Endothelial cell of umbilical vein (primary cell): ENCODE measurements around the gene GJB5. TPM values are rescaled to one million over a fixed set of nuclear protein-coding genes. Genes with fewer than 3 reads are reported as not detected.

Source experiments
- Bru-seq: library from RNA; stranded (reverse); fragments of 400-500 nt; gene quantifications from one replicate; lab custom pipeline; 2021; lab: Mats Ljungman, UMichigan
- BruChase-seq, 2 experiments: library from RNA; stranded (reverse); fragments of 400-500 nt; gene quantifications; one replicate each; lab custom pipeline; 2021; lab: Mats Ljungman, UMichigan
- BruUV-seq: library from RNA; stranded (reverse); fragments of 400-500 nt; replicated peaks from 2 replicates; lab custom pipeline; 2021; lab: Mats Ljungman, UMichigan
- CTCF ChIA-PET: fragments of 300-600, 350-600 bp; sonication (Branson Sonifier 250); formaldehyde crosslinking; loops from one replicate; lab custom pipeline; 2021; ENCODE audit warnings: antibody characterized with exemption, inconsistent platforms; lab: Charles Lee
- POLR2A ChIA-PET: fragments of 300-600, 350-600 bp; sonication (Branson Sonifier 250); formaldehyde crosslinking; loops from one replicate; lab custom pipeline; 2021; ENCODE audit warnings: antibody characterized with exemption, inconsistent platforms; lab: Charles Lee
- DNase-seq: peaks from one replicate; pipeline ENCODE4 v3.0.0-alpha.2; 2011; ENCODE audit warnings: low read depth, low spot score
- FAIRE-seq: peaks from 2 replicates; lab custom pipeline; 2011; peaks lifted over from hg19 to GRCh38; lab: Jason Lieb, UNC
- H2AFZ ChIP-seq: 2 replicates; pipeline ENCODE4 v1.6.0; 2012; ENCODE audit warnings: low read depth, low read length, control low read depth, inconsistent platforms
- H3K27ac ChIP-seq: 2 replicates; pipeline ENCODE4 v1.5.1; 2011; ENCODE audit warnings: low read depth, mild to moderate bottlenecking, control low read depth, low read length, moderate library complexity; ENCODE audit not compliant: insufficient read depth
- H3K27me3 ChIP-seq, 2 experiments: 2 replicates each; pipeline versions ENCODE4 v1.6.0 to v1.6.1; 2011; ENCODE audit warnings: low read length in 2 of 2, mixed read lengths in 1 of 2; ENCODE audit not compliant: control insufficient read depth in 2 of 2, insufficient read depth in 2 of 2
- H3K36me3 ChIP-seq, 2 experiments: 2 replicates in 1 of 2; 3 replicates in 1 of 2; pipeline ENCODE4 v1.5.1; 2011; ENCODE audit warnings: low read length in 2 of 2, mild to moderate bottlenecking in 1 of 2, moderate library complexity in 1 of 2; ENCODE audit not compliant: control insufficient read depth in 2 of 2, insufficient read depth in 2 of 2; ENCODE audit errors: extremely low read depth in 1 of 2
- H3K4me1 ChIP-seq: 3 replicates; pipeline ENCODE4 v1.5.1; 2011; ENCODE audit warnings: mild to moderate bottlenecking, low read length; ENCODE audit not compliant: control insufficient read depth, insufficient read depth; ENCODE audit errors: extremely low read depth
- H3K4me2 ChIP-seq: 2 replicates; pipeline ENCODE4 v1.6.1; 2011; ENCODE audit warnings: low read length, control low read depth, mixed read lengths; ENCODE audit not compliant: insufficient read depth
- H3K4me3 ChIP-seq, 3 experiments: fragments of 200-600 bp in 1 of 3; sonication (generic), shearing (Covaris generic) in 1 of 3; replicated peaks in 1 of 3; 2 replicates each; pipeline ENCODE4 v1.5.1; 2011 to 2016; ENCODE audit warnings: control low read depth in 3 of 3, low read length in 3 of 3, mild to moderate bottlenecking in 2 of 3, inconsistent platforms in 1 of 3, low read depth in 1 of 3, moderate library complexity in 1 of 3; ENCODE audit not compliant: insufficient read depth in 1 of 3
- H3K79me2 ChIP-seq: 2 replicates; pipeline ENCODE4 v1.6.0; 2012; ENCODE audit warnings: low read length, inconsistent platforms; ENCODE audit not compliant: control insufficient read depth, insufficient read depth
- H3K9ac ChIP-seq: replicated peaks from 2 replicates; pipeline ENCODE3; 2011; ENCODE audit warnings: low read length, control low read depth; ENCODE audit not compliant: insufficient read depth; ENCODE audit errors: extremely low read depth
- H3K9me1 ChIP-seq: replicated peaks from 3 replicates; pipeline ENCODE4 v1.6.0; 2011; ENCODE audit warnings: mild to moderate bottlenecking, low read length; ENCODE audit not compliant: control insufficient read depth, insufficient read depth; ENCODE audit errors: extremely low read depth
- H3K9me3 ChIP-seq: replicated peaks from 2 replicates; pipeline ENCODE4 v1.5.1; 2012; ENCODE audit warnings: low read length, inconsistent platforms; ENCODE audit not compliant: control insufficient read depth, insufficient read depth
- H4K20me1 ChIP-seq: replicated peaks from 2 replicates; pipeline ENCODE3; 2011; ENCODE audit warnings: mild to moderate bottlenecking, low read length; ENCODE audit not compliant: control insufficient read depth, insufficient read depth; ENCODE audit errors: extremely low read depth
- EZH2 ChIP-seq: IDR thresholded peaks from 2 replicates; pipeline ENCODE4 v1.6.1; 2012; ENCODE audit warnings: borderline replicate concordance, low read depth, mild to moderate bottlenecking, moderate library complexity, low read length, inconsistent platforms; ENCODE audit not compliant: severe bottlenecking
- FOS ChIP-seq: IDR thresholded peaks from 2 replicates; pipeline ENCODE4 v1.6.1; 2011; ENCODE audit warnings: mild to moderate bottlenecking, low read length, moderate library complexity, borderline replicate concordance; ENCODE audit not compliant: insufficient read depth
- GATA2 ChIP-seq: IDR thresholded peaks from 2 replicates; pipeline ENCODE4 v1.7.0; 2011; ENCODE audit warnings: low read depth, mild to moderate bottlenecking, moderate library complexity, mixed read lengths, low read length; ENCODE audit not compliant: insufficient read length, insufficient read depth
- JUN ChIP-seq: IDR thresholded peaks from 2 replicates; pipeline ENCODE4 v1.6.1; 2011; ENCODE audit warnings: borderline replicate concordance, low read depth; ENCODE audit not compliant: insufficient read length, insufficient read depth
- MYC ChIP-seq: IDR thresholded peaks from one replicate; pipeline ENCODE4 v1.6.1; 2011; ENCODE audit warnings: mild to moderate bottlenecking, low read depth, low read length
- POLR2A ChIP-seq: IDR thresholded peaks from 2 replicates; pipeline ENCODE4 v1.6.1; 2012; ENCODE audit warnings: low read depth, mild to moderate bottlenecking, control low read depth, low read length
- POLR2AphosphoS5 ChIP-seq: IDR thresholded peaks from 2 replicates; pipeline ENCODE4 v1.6.1; 2012; ENCODE audit warnings: low read depth, mild to moderate bottlenecking, control low read depth, low read length, moderate library complexity; ENCODE audit not compliant: insufficient read depth
- dilution Hi-C: fragments of 300-500 bp; cut with MboI; formaldehyde crosslinking; loops from one replicate; pipeline ENCODE4 v1.15.0; 2019; ENCODE audit warnings: low sequenced_read_pairs; ENCODE audit not compliant: extremely low pct_ligation_motif_present
- intact Hi-C: fragments of 100-400 bp; cut with micrococcal nuclease; formaldehyde crosslinking; loops from one replicate; pipeline ENCODE4 v1.10.0; 2022
- long read RNA-seq: library from polyadenylated mRNA; stranded (forward); transcript quantifications from one replicate; pipeline ENCODE4 v2.0.0, GENCODE V29; 2021
- polyA minus RNA-seq, 3 experiments: library from RNA; depleted of rRNA, polyadenylated mRNA; stranded (reverse); fragments of >200 nt; gene quantifications; 1 replicate in 1 of 3; 2 replicates in 2 of 3; pipeline ENCODE4 v1.2.3, GENCODE V29; 2011
- polyA plus RNA-seq, 4 experiments: library from polyadenylated mRNA; depleted of rRNA in 3 of 4; stranded (reverse) in 3 of 4; unstranded in 1 of 4; fragments of >200 nt; gene quantifications; 2 replicates each; pipeline versions ENCODE4 v1.2.1 to v1.2.3, GENCODE V29; 2011 to 2012; ENCODE audit warnings: missing spikeins in 1 of 4
- total RNA-seq: library from RNA; stranded (reverse); gene quantifications from 2 replicates; pipeline ENCODE4 v1.2.3, GENCODE V29; 2021
- TF ChIP-seq, protein P1 (sequence below), 2 donors: IDR thresholded peaks; 1 replicate in 1 of 2; 2 replicates in 1 of 2; pipeline ENCODE4 v1.5.1; 2011; ENCODE audit warnings: low read length in 2 of 2, mild to moderate bottlenecking in 2 of 2, moderate library complexity in 2 of 2, control low read depth in 1 of 2, inconsistent platforms in 1 of 2, low read depth in 1 of 2; ENCODE audit not compliant: insufficient read depth in 1 of 2; ENCODE audit errors: extremely low read depth in 1 of 2
- TF ChIP-seq, protein P2 (sequence below): IDR thresholded peaks from 2 replicates; pipeline ENCODE4 v1.6.1; 2011; ENCODE audit not compliant: insufficient read depth, insufficient read length

The GJB5 gene
- total RNA-seq (not detected in 2 replicates), polyA plus RNA-seq (not detected in 2 replicates), polyA minus RNA-seq (not detected in 2 replicates), Bru-seq, nascent RNA (percentile 13 among the genes with signal in this experiment), BruChase-seq, experiment 1, labeled RNA remaining after a 6-hour chase (percentile 23 among the genes with signal in this experiment), BruChase-seq, experiment 2, labeled RNA remaining after a 2-hour chase (not detected)
- not detected in 2 replicates for polyA plus RNA-seq (2011; cell fraction: cytosol; rRNA removed)
- not detected in 2 replicates for polyA plus RNA-seq (2011; cell fraction: nucleus; rRNA removed)
- polyA plus RNA-seq (2012): not detected in 2 replicates
- 4.1 TPM for polyA minus RNA-seq (2011; cell fraction: cytosol; rRNA and poly(A)+ RNA removed)
- polyA minus RNA-seq (2011; cell fraction: nucleus; rRNA and poly(A)+ RNA removed): not detected in 2 replicates
- long read RNA-seq: 0 reads

DNA sequence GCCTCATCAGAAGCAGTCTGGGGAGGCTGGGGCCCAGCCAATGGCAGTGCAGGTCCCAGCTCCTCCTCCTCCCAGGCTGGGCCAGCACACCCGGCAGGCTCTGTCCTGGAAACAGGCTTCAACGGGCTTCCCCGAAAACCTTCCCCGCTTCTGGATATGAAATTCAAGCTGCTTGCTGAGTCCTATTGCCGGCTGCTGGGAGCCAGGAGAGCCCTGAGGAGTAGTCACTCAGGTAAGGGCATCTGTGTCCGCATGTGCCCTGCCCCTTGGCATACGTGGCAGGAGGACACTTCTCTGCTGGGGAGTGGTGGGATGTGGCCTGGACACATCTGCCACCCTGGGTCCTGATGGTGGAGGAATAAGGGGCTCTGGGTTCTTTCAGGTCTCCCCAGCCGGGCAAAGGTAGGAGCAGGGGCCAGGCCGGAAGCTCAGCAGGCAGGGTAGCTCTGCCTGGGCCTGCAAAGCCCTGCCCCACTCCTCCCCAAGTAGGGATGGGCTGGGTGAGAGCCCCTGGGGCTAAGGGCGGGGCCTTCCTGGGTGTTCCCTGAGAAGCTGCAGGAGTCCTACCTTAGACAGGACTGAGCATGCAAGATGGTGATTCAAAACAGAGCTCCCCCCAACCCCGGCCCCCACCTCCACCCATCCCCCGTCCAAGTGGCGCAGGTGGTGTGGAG, at the start of gene GJB5:
TSS of gene GJB5 (plus strand) at position 84 of the 674 bp plus-strand sequence. CDS start 2,284 bp downstream, outside the sequence.
- ChIA-PET POLR2A (no interaction called here), CTCF (no interaction called here)
- no peaks in the 10 kb centered on the region for H3K36me3 ChIP-seq
- FAIRE-seq (no peak), DNase-seq (no peak)
- H3K4me3 ChIP-seq: no peak within 1 kb of the TSS
- H3K9ac ChIP-seq: no peak within 1 kb of the TSS
- no peaks in the 10 kb centered on the region for H3K9me3 ChIP-seq
- no peak within 1 kb of the TSS for H3K27ac ChIP-seq
- H4K20me1 ChIP-seq: no peaks in the 10 kb centered on the region
- no TSS peak for BruUV-seq
- no peak within 1 kb of the TSS for H2AFZ ChIP-seq
- no peak within 1 kb of the TSS for H3K4me2 ChIP-seq
- intact Hi-C loops (no loop called here), dilution Hi-C loops (no loop called here)
- no peaks in the 10 kb centered on the region for H3K79me2 ChIP-seq
- H3K9me1 ChIP-seq: no peaks in the 10 kb centered on the region
- H3K27me3 ChIP-seq: no peaks in the 10 kb centered on the region
- TF ChIP-seq, protein P1, sequence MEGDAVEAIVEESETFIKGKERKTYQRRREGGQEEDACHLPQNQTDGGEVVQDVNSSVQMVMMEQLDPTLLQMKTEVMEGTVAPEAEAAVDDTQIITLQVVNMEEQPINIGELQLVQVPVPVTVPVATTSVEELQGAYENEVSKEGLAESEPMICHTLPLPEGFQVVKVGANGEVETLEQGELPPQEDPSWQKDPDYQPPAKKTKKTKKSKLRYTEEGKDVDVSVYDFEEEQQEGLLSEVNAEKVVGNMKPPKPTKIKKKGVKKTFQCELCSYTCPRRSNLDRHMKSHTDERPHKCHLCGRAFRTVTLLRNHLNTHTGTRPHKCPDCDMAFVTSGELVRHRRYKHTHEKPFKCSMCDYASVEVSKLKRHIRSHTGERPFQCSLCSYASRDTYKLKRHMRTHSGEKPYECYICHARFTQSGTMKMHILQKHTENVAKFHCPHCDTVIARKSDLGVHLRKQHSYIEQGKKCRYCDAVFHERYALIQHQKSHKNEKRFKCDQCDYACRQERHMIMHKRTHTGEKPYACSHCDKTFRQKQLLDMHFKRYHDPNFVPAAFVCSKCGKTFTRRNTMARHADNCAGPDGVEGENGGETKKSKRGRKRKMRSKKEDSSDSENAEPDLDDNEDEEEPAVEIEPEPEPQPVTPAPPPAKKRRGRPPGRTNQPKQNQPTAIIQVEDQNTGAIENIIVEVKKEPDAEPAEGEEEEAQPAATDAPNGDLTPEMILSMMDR (IDR thresholded peaks at IDR 0.05; ENCODE audit: extremely low read depth in 1 of 2, insufficient read depth in 1 of 2, low read depth in 1 of 2, low read length in 2 of 2): no peak
- no peak for TF ChIP-seq POLR2A
- no peak for TF ChIP-seq GATA2
- no peak for TF ChIP-seq MYC
- TF ChIP-seq, protein P2, sequence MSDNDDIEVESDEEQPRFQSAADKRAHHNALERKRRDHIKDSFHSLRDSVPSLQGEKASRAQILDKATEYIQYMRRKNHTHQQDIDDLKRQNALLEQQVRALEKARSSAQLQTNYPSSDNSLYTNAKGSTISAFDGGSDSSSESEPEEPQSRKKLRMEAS: no peak
- no peak for TF ChIP-seq EZH2
- no peak for TF ChIP-seq POLR2AphosphoS5
- no peak for TF ChIP-seq JUN
- TF ChIP-seq FOS: no peak
- H3K4me1 ChIP-seq: no peaks in the 10 kb centered on the region
